LNCaP clone FGC (cell line): Measurements from ENCODE around the gene SLC25A39.
"Not testable (repeated sequence)": the region's sequence is repeated elsewhere in the genome, so short reads cannot be mapped to it uniquely, and the experiment has no call there.

Source experiments
- DNase-seq: peaks from one replicate; pipeline ENCODE4 v3.0.0-alpha.2; 2011; ENCODE audit warnings: low read depth
- H3K4me3 ChIP-seq: 2 replicates; pipeline ENCODE4 v1.5.1; 2011; ENCODE audit warnings: mild to moderate bottlenecking, low read depth, low read length, control low read depth
- CTCF ChIP-seq: IDR thresholded peaks from 2 replicates; pipeline ENCODE4 v1.5.1; 2012; ENCODE audit warnings: mild to moderate bottlenecking; ENCODE audit not compliant: control insufficient read depth, insufficient read depth; ENCODE audit errors: extremely low read depth

The SLC25A39 gene

GRCh38 chr17:44338702-44339101 is 14.1 kb upstream of the SLC25A39 start:
- no peak for TF ChIP-seq CTCF
- no peak for DNase-seq
- H3K4me3 ChIP-seq = no peak overlapping the region

- no peak for DNase-seq
- H3K4me3 ChIP-seq = no peak overlapping the region
- TF ChIP-seq CTCF = no peak
These were observed 11.3 kb upstream of the SLC25A39 start for GRCh38 chr17:44335968-44336367.

GRCh38 chr17:44335564-44335963 is 10.9 kb upstream of the SLC25A39 start:
- H3K4me3 ChIP-seq = no peak overlapping the region
- DNase-seq = no peak
- no peak for TF ChIP-seq CTCF

- no peak for TF ChIP-seq CTCF
- DNase-seq = no peak
These were observed 10.1 kb upstream of the SLC25A39 start for GRCh38 chr17:44334727-44335126.

GRCh38 chr17:44334315-44334714 is 9.7 kb upstream of the SLC25A39 start:
- H3K4me3 ChIP-seq = no peak overlapping the region
- no peak for TF ChIP-seq CTCF
- DNase-seq = no peak

More at GRCh38 chr17:44334727-44335126, 10.1 kb upstream of the SLC25A39 start:
- H3K4me3 ChIP-seq = no peak overlapping the region

- TF ChIP-seq CTCF = no peak
- H3K4me3 ChIP-seq = no peak overlapping the region
- DNase-seq = no peak
These were observed 8.7 kb upstream of the SLC25A39 start for GRCh38 chr17:44333371-44333770.

GRCh38 chr17:44331249-44331760 is 6.7 kb upstream of the SLC25A39 start:
- DNase-seq = peak; percentile 34
- peak; percentile 55 for TF ChIP-seq CTCF
- no peak overlapping the region for H3K4me3 ChIP-seq

- H3K4me3 ChIP-seq, DNase-seq: not testable (repeated sequence)
These were observed 5.6 kb upstream of the SLC25A39 start for GRCh38 chr17:44330263-44330662.

GRCh38 chr17:44329516-44329915 is 4.9 kb upstream of the SLC25A39 start:
- not testable (repeated sequence) for H3K4me3 ChIP-seq, DNase-seq
